K562 (cell line): ENCODE measurements around the gene LINGO3. TPM values are rescaled to one million over a fixed set of nuclear protein-coding genes. Genes with fewer than 3 reads are reported as not detected.

Source experiments
- ATAC-seq: fragments of 200-7000 bp; cut with Tn5 transposase; 3 replicates; pipeline ENCODE4 v1.9.1; 2020; ENCODE audit warnings: moderate library complexity
- BruUV-seq: library from RNA; stranded (reverse); fragments of 400-500 nt; replicated peaks from 2 replicates; lab custom pipeline; 2021; lab: Mats Ljungman, UMichigan
- CTCF ChIA-PET: fragments of 300-600 bp; formaldehyde crosslinking; extraction: SDS; loops from one replicate; lab custom pipeline; 2021; ENCODE audit warnings: low intra/inter-chr PET ratio; lab: Yijun Ruan, JAX
- POLR2A ChIA-PET: fragments of 300-600, 350-650 bp; sonication (Branson Sonifier 250); formaldehyde crosslinking; extraction: SDS; loops from one replicate; lab custom pipeline; 2021; ENCODE audit warnings: antibody characterized with exemption, inconsistent platforms; lab: Yijun Ruan, JAX
- DNase-seq, 4 experiments: peaks; one replicate each; pipeline versions ENCODE4 v3.0.0 to v3.0.0-alpha.2; 2011 to 2018; ENCODE audit warnings: low spot score in 3 of 4, mixed read lengths in 3 of 4; ENCODE audit errors: extremely low read depth in 1 of 4
- FAIRE-seq: peaks from 2 replicates; lab custom pipeline; 2011; peaks lifted over from hg19 to GRCh38; lab: Jason Lieb, UNC
- H2AFZ ChIP-seq: 2 replicates; pipeline ENCODE4 v1.6.0; 2011; ENCODE audit warnings: low read depth, low read length, control low read depth, inconsistent platforms
- H3K27ac ChIP-seq: fragments of 200-600 bp; 3 replicates; pipeline ENCODE4 v1.8.0; 2011; ENCODE audit warnings: low read depth, mild to moderate bottlenecking, control low read depth, inconsistent platforms, low read length, moderate library complexity, mixed read lengths; ENCODE audit errors: extremely low read depth
- H3K27me3 ChIP-seq, 2 experiments: fragments of 300-600 bp in 1 of 2; 2 replicates in 1 of 2; 3 replicates in 1 of 2; pipeline versions ENCODE4 v1.6.0 to v1.8.0; 2011; ENCODE audit warnings: inconsistent platforms in 2 of 2, low read length in 2 of 2, mild to moderate bottlenecking in 1 of 2, mixed read lengths in 1 of 2, moderate library complexity in 1 of 2; ENCODE audit not compliant: control insufficient read depth in 2 of 2, insufficient read depth in 2 of 2
- H3K36me3 ChIP-seq: fragments of 300-600 bp; 3 replicates; pipeline ENCODE4 v1.8.0; 2011; ENCODE audit warnings: mild to moderate bottlenecking, low read length, inconsistent platforms; ENCODE audit not compliant: control insufficient read depth, insufficient read depth
- H3K4me1 ChIP-seq, 2 experiments: fragments of 200-600 bp in 1 of 2; replicated peaks in 1 of 2; 2 replicates in 1 of 2; 3 replicates in 1 of 2; pipeline versions ENCODE4 v1.5.1 to v1.8.0; 2011; ENCODE audit warnings: inconsistent platforms in 2 of 2, low read length in 2 of 2, mild to moderate bottlenecking in 1 of 2, mixed read lengths in 1 of 2, moderate library complexity in 1 of 2; ENCODE audit not compliant: control insufficient read depth in 2 of 2, insufficient read depth in 2 of 2
- H3K4me2 ChIP-seq: 2 replicates; pipeline ENCODE4 v1.6.1; 2011; ENCODE audit warnings: low read length, control low read depth, inconsistent platforms, mixed read lengths; ENCODE audit not compliant: insufficient read depth
- H3K4me3 ChIP-seq: fragments of 200-600 bp; sonication (generic), shearing (Covaris generic); 2 replicates; pipeline ENCODE4 v1.5.1; 2016; ENCODE audit warnings: control low read depth, inconsistent platforms
- H3K79me2 ChIP-seq: fragments of 200-600 bp; 3 replicates; pipeline ENCODE4 v1.8.0; 2011; ENCODE audit warnings: low read length, inconsistent platforms; ENCODE audit not compliant: control insufficient read depth, insufficient read depth
- H3K9ac ChIP-seq, 2 experiments: 2 replicates each; pipeline versions ENCODE4 v1.6.0 to v1.6.1; 2011; ENCODE audit warnings: low read depth in 2 of 2, low read length in 2 of 2, control low read depth in 1 of 2, inconsistent platforms in 1 of 2, mild to moderate bottlenecking in 1 of 2, mixed read lengths in 1 of 2; ENCODE audit not compliant: insufficient read depth in 1 of 2
- H3K9me1 ChIP-seq: one replicate; pipeline ENCODE4 v1.6.0; 2011; ENCODE audit warnings: inconsistent platforms, mild to moderate bottlenecking, low read length, moderate library complexity; ENCODE audit not compliant: control insufficient read depth, insufficient read depth
- H3K9me3 ChIP-seq: replicated peaks from 2 replicates; pipeline ENCODE4 v1.5.1; 2011; ENCODE audit warnings: low read depth, low read length, inconsistent platforms; ENCODE audit not compliant: control insufficient read depth, insufficient read depth
- H4K20me1 ChIP-seq: replicated peaks from 2 replicates; pipeline ENCODE4 v1.6.1; 2011; ENCODE audit warnings: low read length, inconsistent platforms, mixed read lengths; ENCODE audit not compliant: control insufficient read depth, insufficient read depth
- CBX1 ChIP-seq: sonication (generic); IDR thresholded peaks from 2 replicates; pipeline ENCODE4 v1.6.1; 2016; ENCODE audit warnings: antibody characterized with exemption, low read depth, mild to moderate bottlenecking
- POLR2G ChIP-seq: fragments of 200-400 bp; formaldehyde crosslinking; IDR thresholded peaks from 2 replicates; pipeline ENCODE4 v1.6.1; 2017; ENCODE audit warnings: low read depth, mild to moderate bottlenecking, antibody characterized with exemption, low read length, moderate library complexity
- SMARCA5 ChIP-seq: fragments of 450-650 bp; IDR thresholded peaks from 2 replicates; pipeline ENCODE4 v1.6.1; 2016
- ZNF507 ChIP-seq: conservative IDR thresholded peaks from 2 replicates; pipeline ENCODE4 v1.6.1; 2017; ENCODE audit warnings: missing genetic modification characterization, missing compliant biosample characterization
- WGBS: fragments of 100-300 bp; shearing (Covaris generic); methylation state at CpG from one replicate; pipeline ENCODE4 v1.1.6; 2016; ENCODE audit warnings: low coverage, mixed read lengths; ENCODE audit not compliant: insufficient coverage; ENCODE audit errors: missing lambda C conversion rate; 5-methylcytosine and 5-hydroxymethylcytosine counted together
- in situ Hi-C: fragments of 300-500 bp; cut with MboI; formaldehyde crosslinking; loops from 4 replicates; pipeline ENCODE4 v1.15.0; 2018; ENCODE audit warnings: inconsistent platforms, mixed read lengths
- intact Hi-C: fragments of 100-400 bp; cut with micrococcal nuclease; formaldehyde crosslinking; loops from 2 replicates; pipeline ENCODE4 v1.14.2; 2022
- polyA plus RNA-seq, 8 experiments: library from polyadenylated mRNA; depleted of rRNA in 4 of 8; stranded (reverse) in 5 of 8; unstranded in 3 of 8; fragments of >200 nt; fragmentation: Nextera tagmentation in 2 of 8; fragmentation: Illumina TruSeq in 1 of 8; extraction: Ambion mirVana in 2 of 8; extraction: Trizol in 1 of 8; gene quantifications; 2 replicates each; pipeline versions ENCODE4 v1.2.1 to v1.2.3, GENCODE V29; 2011 to 2014; ENCODE audit warnings: inconsistent platforms in 1 of 8, missing spikeins in 1 of 8
- total RNA-seq, 7 experiments: library from RNA; depleted of rRNA in 6 of 7; stranded (reverse); fragments of >200 nt in 6 of 7; fragmentation: Illumina TruSeq in 2 of 7; extraction: Trizol in 2 of 7; gene quantifications; 2 replicates each; pipeline versions ENCODE4 v1.2.1 to v1.2.3, GENCODE V29; 2011 to 2021; ENCODE audit warnings: low replicate concordance in 1 of 7
- TF ChIP-seq, protein P1 (sequence below), 2 experiments: IDR thresholded peaks in 1 of 2; conservative IDR thresholded peaks in 1 of 2; 2 replicates each; pipeline ENCODE4 v1.6.1; 2016; ENCODE audit warnings: low read depth in 2 of 2, mild to moderate bottlenecking in 1 of 2, missing compliant biosample characterization in 1 of 2, missing genetic modification characterization in 1 of 2, moderate library complexity in 1 of 2
- TF ChIP-seq, protein P2 (sequence below): fragments of 450-650 bp; IDR thresholded peaks from 2 replicates; pipeline ENCODE4 v1.6.1; 2016; ENCODE audit warnings: mild to moderate bottlenecking, moderate library complexity

Gene LINGO3
- total and polyA plus RNA-seq, 9 of the 15 experiments (the other 6 are each of a cell fraction or from before 2014, with no cell fraction given), result 0.03 to 0.05 (median 0.03) TPM; not detected in 6

DNA sequence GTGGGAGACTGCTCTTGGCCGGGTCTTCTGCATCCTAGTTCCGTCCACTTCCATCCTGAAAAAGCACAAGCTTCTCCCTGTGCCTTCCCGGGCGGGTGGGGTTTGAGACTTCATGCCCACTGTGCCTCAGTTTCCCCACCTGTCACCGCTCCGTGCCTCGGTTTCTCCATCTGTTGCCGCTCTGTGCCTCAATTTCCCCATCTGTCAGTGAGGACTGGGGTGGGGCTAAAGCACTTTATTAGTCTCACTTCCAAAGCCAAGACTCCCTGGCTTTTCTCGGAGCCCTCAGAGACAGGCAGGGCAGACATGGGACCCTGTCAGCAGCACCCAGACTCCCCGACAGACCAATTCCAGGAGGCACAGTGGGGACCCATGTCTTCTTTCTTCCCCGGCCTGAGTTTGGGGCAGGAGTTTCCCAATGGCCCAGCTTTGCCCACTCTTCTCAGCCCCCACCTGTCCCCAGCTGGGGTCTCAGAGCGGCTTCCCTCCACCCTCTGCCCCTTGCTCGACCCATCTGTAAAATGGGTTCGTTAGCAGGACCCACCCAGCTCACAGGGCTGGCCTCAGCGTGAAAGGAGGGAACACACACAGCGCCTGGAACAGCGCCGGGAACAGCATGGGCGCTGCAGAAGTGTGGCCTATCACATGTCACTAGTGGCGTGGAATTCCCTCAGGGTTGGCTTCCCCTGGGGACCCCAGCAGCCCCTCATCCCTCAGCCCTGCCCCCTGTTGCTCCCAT is 21.4 kb downstream of the LINGO3 start:
- ATAC-seq (no peak), FAIRE-seq (no peak), DNase-seq (no peak)
- no TSS peak for BruUV-seq
- POLR2A ChIA-PET, result interaction anchor here (0.5 to 2.4 kb wide), 6 partner anchors 8 to 41 kb away, joined by 3 to 17 read pairs (median 4); no protein-coding TSS in a partner anchor
- H3K4me1 ChIP-seq, result peaks cover 10 to 48% of the 10 kb centered on the region in 2 experiments
- H3K27me3 ChIP-seq, result no peaks in the 10 kb centered on the region
- no peaks in the 10 kb centered on the region for H3K9me3 ChIP-seq
- WGBS, result 46% methylated on average over 18 of the region's 20 CpGs
- in situ Hi-C loops (no loop called here), intact Hi-C loops (no loop called here)
- no peaks in the 10 kb centered on the region for H3K36me3 ChIP-seq
- H3K27ac ChIP-seq, result no peak overlapping the region
- CTCF ChIA-PET, result no interaction called here
- H3K9ac ChIP-seq, result peak overlapping the region in 1 of 2 experiments; percentile 10; a peak in 1 of 4 replicates
- H2AFZ ChIP-seq, result no peak overlapping the region
- no peaks in the 10 kb centered on the region for H4K20me1 ChIP-seq
- H3K9me1 ChIP-seq, result peaks cover 2% of the 10 kb centered on the region
- no peak overlapping the region for H3K4me2 ChIP-seq
- H3K79me2 ChIP-seq, result no peaks in the 10 kb centered on the region
- no peak overlapping the region for H3K4me3 ChIP-seq
- TF ChIP-seq CBX1, result 0 out of 2 replicates have a peak, but pooled peaks have one; percentile 20
- TF ChIP-seq, protein P1, sequence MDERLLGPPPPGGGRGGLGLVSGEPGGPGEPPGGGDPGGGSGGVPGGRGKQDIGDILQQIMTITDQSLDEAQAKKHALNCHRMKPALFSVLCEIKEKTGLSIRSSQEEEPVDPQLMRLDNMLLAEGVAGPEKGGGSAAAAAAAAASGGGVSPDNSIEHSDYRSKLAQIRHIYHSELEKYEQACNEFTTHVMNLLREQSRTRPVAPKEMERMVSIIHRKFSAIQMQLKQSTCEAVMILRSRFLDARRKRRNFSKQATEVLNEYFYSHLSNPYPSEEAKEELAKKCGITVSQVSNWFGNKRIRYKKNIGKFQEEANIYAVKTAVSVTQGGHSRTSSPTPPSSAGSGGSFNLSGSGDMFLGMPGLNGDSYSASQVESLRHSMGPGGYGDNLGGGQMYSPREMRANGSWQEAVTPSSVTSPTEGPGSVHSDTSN (CRISPR knock-in tag; IDR thresholded peaks at IDR 0.05; ENCODE audit: low read depth), result no peak
- TF ChIP-seq, protein P1 (tag; conservative IDR thresholded peaks at IDR 0.05; ENCODE audit: low read depth), result no peak
- no peak for TF ChIP-seq ZNF507
- TF ChIP-seq, protein P2, sequence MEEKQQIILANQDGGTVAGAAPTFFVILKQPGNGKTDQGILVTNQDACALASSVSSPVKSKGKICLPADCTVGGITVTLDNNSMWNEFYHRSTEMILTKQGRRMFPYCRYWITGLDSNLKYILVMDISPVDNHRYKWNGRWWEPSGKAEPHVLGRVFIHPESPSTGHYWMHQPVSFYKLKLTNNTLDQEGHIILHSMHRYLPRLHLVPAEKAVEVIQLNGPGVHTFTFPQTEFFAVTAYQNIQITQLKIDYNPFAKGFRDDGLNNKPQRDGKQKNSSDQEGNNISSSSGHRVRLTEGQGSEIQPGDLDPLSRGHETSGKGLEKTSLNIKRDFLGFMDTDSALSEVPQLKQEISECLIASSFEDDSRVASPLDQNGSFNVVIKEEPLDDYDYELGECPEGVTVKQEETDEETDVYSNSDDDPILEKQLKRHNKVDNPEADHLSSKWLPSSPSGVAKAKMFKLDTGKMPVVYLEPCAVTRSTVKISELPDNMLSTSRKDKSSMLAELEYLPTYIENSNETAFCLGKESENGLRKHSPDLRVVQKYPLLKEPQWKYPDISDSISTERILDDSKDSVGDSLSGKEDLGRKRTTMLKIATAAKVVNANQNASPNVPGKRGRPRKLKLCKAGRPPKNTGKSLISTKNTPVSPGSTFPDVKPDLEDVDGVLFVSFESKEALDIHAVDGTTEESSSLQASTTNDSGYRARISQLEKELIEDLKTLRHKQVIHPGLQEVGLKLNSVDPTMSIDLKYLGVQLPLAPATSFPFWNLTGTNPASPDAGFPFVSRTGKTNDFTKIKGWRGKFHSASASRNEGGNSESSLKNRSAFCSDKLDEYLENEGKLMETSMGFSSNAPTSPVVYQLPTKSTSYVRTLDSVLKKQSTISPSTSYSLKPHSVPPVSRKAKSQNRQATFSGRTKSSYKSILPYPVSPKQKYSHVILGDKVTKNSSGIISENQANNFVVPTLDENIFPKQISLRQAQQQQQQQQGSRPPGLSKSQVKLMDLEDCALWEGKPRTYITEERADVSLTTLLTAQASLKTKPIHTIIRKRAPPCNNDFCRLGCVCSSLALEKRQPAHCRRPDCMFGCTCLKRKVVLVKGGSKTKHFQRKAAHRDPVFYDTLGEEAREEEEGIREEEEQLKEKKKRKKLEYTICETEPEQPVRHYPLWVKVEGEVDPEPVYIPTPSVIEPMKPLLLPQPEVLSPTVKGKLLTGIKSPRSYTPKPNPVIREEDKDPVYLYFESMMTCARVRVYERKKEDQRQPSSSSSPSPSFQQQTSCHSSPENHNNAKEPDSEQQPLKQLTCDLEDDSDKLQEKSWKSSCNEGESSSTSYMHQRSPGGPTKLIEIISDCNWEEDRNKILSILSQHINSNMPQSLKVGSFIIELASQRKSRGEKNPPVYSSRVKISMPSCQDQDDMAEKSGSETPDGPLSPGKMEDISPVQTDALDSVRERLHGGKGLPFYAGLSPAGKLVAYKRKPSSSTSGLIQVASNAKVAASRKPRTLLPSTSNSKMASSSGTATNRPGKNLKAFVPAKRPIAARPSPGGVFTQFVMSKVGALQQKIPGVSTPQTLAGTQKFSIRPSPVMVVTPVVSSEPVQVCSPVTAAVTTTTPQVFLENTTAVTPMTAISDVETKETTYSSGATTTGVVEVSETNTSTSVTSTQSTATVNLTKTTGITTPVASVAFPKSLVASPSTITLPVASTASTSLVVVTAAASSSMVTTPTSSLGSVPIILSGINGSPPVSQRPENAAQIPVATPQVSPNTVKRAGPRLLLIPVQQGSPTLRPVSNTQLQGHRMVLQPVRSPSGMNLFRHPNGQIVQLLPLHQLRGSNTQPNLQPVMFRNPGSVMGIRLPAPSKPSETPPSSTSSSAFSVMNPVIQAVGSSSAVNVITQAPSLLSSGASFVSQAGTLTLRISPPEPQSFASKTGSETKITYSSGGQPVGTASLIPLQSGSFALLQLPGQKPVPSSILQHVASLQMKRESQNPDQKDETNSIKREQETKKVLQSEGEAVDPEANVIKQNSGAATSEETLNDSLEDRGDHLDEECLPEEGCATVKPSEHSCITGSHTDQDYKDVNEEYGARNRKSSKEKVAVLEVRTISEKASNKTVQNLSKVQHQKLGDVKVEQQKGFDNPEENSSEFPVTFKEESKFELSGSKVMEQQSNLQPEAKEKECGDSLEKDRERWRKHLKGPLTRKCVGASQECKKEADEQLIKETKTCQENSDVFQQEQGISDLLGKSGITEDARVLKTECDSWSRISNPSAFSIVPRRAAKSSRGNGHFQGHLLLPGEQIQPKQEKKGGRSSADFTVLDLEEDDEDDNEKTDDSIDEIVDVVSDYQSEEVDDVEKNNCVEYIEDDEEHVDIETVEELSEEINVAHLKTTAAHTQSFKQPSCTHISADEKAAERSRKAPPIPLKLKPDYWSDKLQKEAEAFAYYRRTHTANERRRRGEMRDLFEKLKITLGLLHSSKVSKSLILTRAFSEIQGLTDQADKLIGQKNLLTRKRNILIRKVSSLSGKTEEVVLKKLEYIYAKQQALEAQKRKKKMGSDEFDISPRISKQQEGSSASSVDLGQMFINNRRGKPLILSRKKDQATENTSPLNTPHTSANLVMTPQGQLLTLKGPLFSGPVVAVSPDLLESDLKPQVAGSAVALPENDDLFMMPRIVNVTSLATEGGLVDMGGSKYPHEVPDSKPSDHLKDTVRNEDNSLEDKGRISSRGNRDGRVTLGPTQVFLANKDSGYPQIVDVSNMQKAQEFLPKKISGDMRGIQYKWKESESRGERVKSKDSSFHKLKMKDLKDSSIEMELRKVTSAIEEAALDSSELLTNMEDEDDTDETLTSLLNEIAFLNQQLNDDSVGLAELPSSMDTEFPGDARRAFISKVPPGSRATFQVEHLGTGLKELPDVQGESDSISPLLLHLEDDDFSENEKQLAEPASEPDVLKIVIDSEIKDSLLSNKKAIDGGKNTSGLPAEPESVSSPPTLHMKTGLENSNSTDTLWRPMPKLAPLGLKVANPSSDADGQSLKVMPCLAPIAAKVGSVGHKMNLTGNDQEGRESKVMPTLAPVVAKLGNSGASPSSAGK, result no peak
- 0 out of 2 replicates have a peak, but pooled peaks have one; percentile 25 for TF ChIP-seq POLR2G
- TF ChIP-seq SMARCA5, result peak; percentile 38; the same call in 1 of the 2 replicates
